Astrocyte (in vitro differentiated cells and primary cell): ENCODE measurements around the gene MAGEA11.

Source experiments
- CTCF ChIP-seq: IDR thresholded peaks from 2 replicates; pipeline ENCODE4 v1.5.1; 2011; ENCODE audit warnings: low read depth, mild to moderate bottlenecking, inconsistent platforms, low read length, moderate library complexity; ENCODE audit not compliant: insufficient read depth
- EZH2 ChIP-seq: IDR thresholded peaks from 2 replicates; pipeline ENCODE4 v1.6.1; 2012; ENCODE audit warnings: mild to moderate bottlenecking, low read length, inconsistent platforms; ENCODE audit not compliant: insufficient read depth

GRCh38 chrX:149717803-149718202 is 5.9 kb downstream of the MAGEA11 start:
- TF ChIP-seq CTCF (no peak), EZH2 (no peak)
